GM12878 (cell line): ENCODE measurements around the gene TLR1. TPM values are rescaled to one million over a fixed set of nuclear protein-coding genes. Genes with fewer than 3 reads are reported as not detected.

Experiments used
- BCL11A ChIP-seq: IDR thresholded peaks from 2 replicates; pipeline ENCODE4 v1.6.1; 2011; ENCODE audit warnings: low read depth, low read length
- BRCA1 ChIP-seq: IDR thresholded peaks from 2 replicates; pipeline ENCODE4 v1.6.1; 2011; ENCODE audit warnings: low read depth, low read length, improper control_type of control experiment
- CEBPB ChIP-seq, 2 experiments: fragments of 150-350 bp in 1 of 2; IDR thresholded peaks; 2 replicates each; pipeline ENCODE4 v1.6.1; 2012 to 2014; ENCODE audit warnings: low read depth in 2 of 2, low read length in 2 of 2, borderline replicate concordance in 1 of 2, inconsistent platforms in 1 of 2
- CEBPZ ChIP-seq: fragments of 150-350 bp; IDR thresholded peaks from 2 replicates; pipeline ENCODE4 v1.6.1; 2016; ENCODE audit warnings: low read depth, low read length
- CHD4 ChIP-seq: fragments of 200-600 bp; sonication (generic); IDR thresholded peaks from 2 replicates; pipeline ENCODE4 v1.6.1; 2016; ENCODE audit warnings: mild to moderate bottlenecking
- ETV6 ChIP-seq, 2 experiments: fragments of 450-650 bp in 1 of 2; IDR thresholded peaks in 1 of 2; conservative IDR thresholded peaks in 1 of 2; 2 replicates each; pipeline ENCODE4 v1.6.1; 2014; ENCODE audit warnings: antibody characterized with exemption in 1 of 2, borderline replicate concordance in 1 of 2, low read depth in 1 of 2, mild to moderate bottlenecking in 1 of 2, moderate library complexity in 1 of 2
- JUNB ChIP-seq: IDR thresholded peaks from 2 replicates; pipeline ENCODE4 v1.6.1; 2016; ENCODE audit warnings: antibody characterized with exemption, mild to moderate bottlenecking
- MEF2A ChIP-seq: IDR thresholded peaks from 2 replicates; pipeline ENCODE4 v1.6.1; 2011; ENCODE audit warnings: low read depth, mild to moderate bottlenecking, low read length, moderate library complexity; ENCODE audit not compliant: insufficient read depth
- MYB ChIP-seq: fragments of 150-350 bp; IDR thresholded peaks from 2 replicates; pipeline ENCODE4 v1.6.1; 2014; ENCODE audit warnings: mild to moderate bottlenecking, low read depth, low read length, borderline replicate concordance
- NFYB ChIP-seq: IDR thresholded peaks from 2 replicates; pipeline ENCODE4 v1.6.1; 2011; ENCODE audit warnings: low read depth, mild to moderate bottlenecking, low read length, improper control_type of control experiment, moderate library complexity; ENCODE audit not compliant: insufficient read depth
- NR2F1 ChIP-seq: fragments of 450-650 bp; conservative IDR thresholded peaks from 2 replicates; pipeline ENCODE4 v1.6.1; 2017; ENCODE audit warnings: mild to moderate bottlenecking
- POU2F2 ChIP-seq: IDR thresholded peaks from 3 replicates; pipeline ENCODE4 v1.6.1; 2011; ENCODE audit warnings: low read depth, mild to moderate bottlenecking, low read length, borderline replicate concordance
- RCOR1 ChIP-seq: conservative IDR thresholded peaks from 2 replicates; pipeline ENCODE4 v1.6.1; 2012; ENCODE audit warnings: low read depth, low read length, improper control_type of control experiment
- RELA ChIP-seq: fragments of 450-650 bp; IDR thresholded peaks from 2 replicates; pipeline ENCODE4 v1.8.0; 2014; ENCODE audit warnings: borderline replicate concordance; ENCODE audit not compliant: partially characterized antibody
- RUNX3 ChIP-seq: IDR thresholded peaks from 2 replicates; pipeline ENCODE4 v1.6.1; 2012; ENCODE audit warnings: low read length, inconsistent platforms
- SIX5 ChIP-seq: IDR thresholded peaks from 2 replicates; pipeline ENCODE4 v1.6.1; 2011; ENCODE audit warnings: mild to moderate bottlenecking, low read depth, low read length, moderate library complexity; ENCODE audit not compliant: severe bottlenecking
- SKIL ChIP-seq: fragments of 450-650 bp; IDR thresholded peaks from 2 replicates; pipeline ENCODE4 v1.6.1; 2017; ENCODE audit warnings: mild to moderate bottlenecking, low read depth, inconsistent platforms; ENCODE audit not compliant: poor library complexity, severe bottlenecking
- SREBF1 ChIP-seq: IDR thresholded peaks from 2 replicates; pipeline ENCODE4 v1.6.1; 2012; ENCODE audit warnings: mild to moderate bottlenecking, low read length
- SREBF2 ChIP-seq: IDR thresholded peaks from 2 replicates; pipeline ENCODE4 v1.6.1; 2012; ENCODE audit warnings: mild to moderate bottlenecking, low read length
- SUZ12 ChIP-seq: fragments of 200-600 bp; sonication (generic); IDR thresholded peaks from one replicate; pipeline ENCODE4 v1.6.1; 2018; ENCODE audit warnings: antibody characterized with exemption, mild to moderate bottlenecking; ENCODE audit not compliant: unreplicated experiment
- YY1 ChIP-seq: IDR thresholded peaks from 2 replicates; pipeline ENCODE4 v1.6.1; 2011; ENCODE audit warnings: low read depth, mild to moderate bottlenecking, low read length
- ZNF207 ChIP-seq: fragments of 450-650 bp; IDR thresholded peaks from 2 replicates; pipeline ENCODE4 v1.6.1; 2014; ENCODE audit warnings: antibody characterized with exemption, mild to moderate bottlenecking, borderline replicate concordance
- ZZZ3 ChIP-seq: IDR thresholded peaks from 2 replicates; pipeline ENCODE4 v1.6.1; 2011; ENCODE audit warnings: low read depth; ENCODE audit not compliant: control insufficient read depth, insufficient read length
- polyA plus RNA-seq, 11 experiments: library from polyadenylated mRNA; depleted of rRNA in 4 of 11; unstranded in 6 of 11; stranded (reverse) in 5 of 11; fragments of >200 nt; fragmentation: Nextera tagmentation in 4 of 11; fragmentation: Illumina TruSeq in 1 of 11; extraction: Ambion mirVana in 4 of 11; extraction: Trizol in 1 of 11; gene quantifications; 1 replicate in 1 of 11; 2 replicates in 10 of 11; pipeline versions ENCODE4 v1.2.1 to v1.2.3, GENCODE V29; 2011 to 2016; ENCODE audit warnings: inconsistent platforms in 2 of 11, missing spikeins in 2 of 11, low read depth in 1 of 11
- total RNA-seq, 4 experiments: library from RNA; depleted of rRNA in 3 of 4; stranded (reverse); fragments of >200 nt in 3 of 4; fragmentation: Illumina TruSeq in 1 of 4; extraction: Trizol in 1 of 4; gene quantifications; 2 replicates each; pipeline versions ENCODE4 v1.2.1 to v1.2.3, GENCODE V29; 2013 to 2021
- TF ChIP-seq, protein P1 (sequence below): IDR thresholded peaks from 2 replicates; pipeline ENCODE4 v1.6.1; 2011; ENCODE audit warnings: low read depth, low read length, improper control_type of control experiment, borderline replicate concordance
- TF ChIP-seq, protein P2 (sequence below): IDR thresholded peaks from 2 replicates; pipeline ENCODE4 v1.6.1; 2011; ENCODE audit warnings: low read depth, mild to moderate bottlenecking, low read length, moderate library complexity, borderline replicate concordance; ENCODE audit errors: extremely low read depth

Gene TLR1
- total and polyA plus RNA-seq, 10 of the 15 experiments (the other 5 are each of a cell fraction or from before 2014, with no cell fraction given): 9.3 to 57.1 (median 20.4) TPM

DNA sequence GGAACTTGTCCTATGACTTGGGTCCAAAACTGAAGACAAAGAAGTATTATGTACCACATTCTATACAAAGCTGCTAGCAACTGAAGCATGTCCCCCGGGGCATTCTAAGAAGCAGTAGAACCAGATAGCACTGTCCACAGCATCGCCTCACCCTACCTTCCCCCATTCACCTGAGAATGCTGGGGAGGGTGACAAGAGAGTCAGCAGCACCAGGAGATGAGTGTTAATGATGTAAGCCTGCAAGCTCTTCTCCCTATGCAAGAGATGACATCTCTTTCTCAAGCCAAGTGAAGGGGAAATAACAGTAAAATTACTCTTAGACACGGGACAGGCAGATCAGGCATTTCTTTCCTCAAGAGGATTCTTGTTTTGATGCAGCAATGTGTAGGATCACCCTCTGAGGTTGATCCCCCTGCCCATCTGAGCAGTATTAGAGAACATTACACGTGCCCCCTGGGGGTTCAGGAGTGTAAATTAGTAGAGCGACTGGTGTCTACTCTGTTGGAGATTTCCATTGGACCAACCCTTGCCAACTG lies 13.9 kb upstream of the TLR1 start (continued):
- TF ChIP-seq RCOR1 (no peak; the same call in 1 of the 2 replicates), SREBF2 (no peak), SKIL (peak; percentile 76), ZNF207 (peak; percentile 73; the same call in 1 of the 2 replicates), RELA (peak; percentile 82), MYB (0 out of 2 replicates have a peak, but pooled peaks have one; percentile 84), CHD4 (no peak), ZZZ3 (no peak), SIX5 (no peak), NFYB (no peak), CEBPB (IDR thresholded peaks at IDR 0.05; ENCODE audit: borderline replicate concordance in 1 of 2, low read depth in 2 of 2, low read length in 2 of 2) (no peak), BRCA1 (no peak), RUNX3 (peak; percentile 69; the same call in 1 of the 2 replicates), SUZ12 (no peak), JUNB (peak; percentile 64), MEF2A (peak; percentile 38; the same call in 1 of the 2 replicates), YY1 (0 out of 2 replicates have a peak, but pooled peaks have one; percentile 11), POU2F2 (peak; percentile 62; the same call in 1 of the 3 replicates), NR2F1 (0 out of 2 replicates have a peak, but pooled peaks have one; percentile 32), BCL11A (peak; percentile 77), CEBPZ (no peak), SREBF1 (no peak), ETV6 (conservative IDR thresholded peaks at IDR 0.05 in 1 of 2, IDR thresholded peaks at IDR 0.05 in 1 of 2; ENCODE audit: borderline replicate concordance in 1 of 2, low read depth in 1 of 2) (peak in 1 of 2 experiments; percentile 60; a peak in 1 of 4 replicates)
- TF ChIP-seq, protein P1, sequence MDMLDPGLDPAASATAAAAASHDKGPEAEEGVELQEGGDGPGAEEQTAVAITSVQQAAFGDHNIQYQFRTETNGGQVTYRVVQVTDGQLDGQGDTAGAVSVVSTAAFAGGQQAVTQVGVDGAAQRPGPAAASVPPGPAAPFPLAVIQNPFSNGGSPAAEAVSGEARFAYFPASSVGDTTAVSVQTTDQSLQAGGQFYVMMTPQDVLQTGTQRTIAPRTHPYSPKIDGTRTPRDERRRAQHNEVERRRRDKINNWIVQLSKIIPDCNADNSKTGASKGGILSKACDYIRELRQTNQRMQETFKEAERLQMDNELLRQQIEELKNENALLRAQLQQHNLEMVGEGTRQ: no peak
- TF ChIP-seq, protein P2, sequence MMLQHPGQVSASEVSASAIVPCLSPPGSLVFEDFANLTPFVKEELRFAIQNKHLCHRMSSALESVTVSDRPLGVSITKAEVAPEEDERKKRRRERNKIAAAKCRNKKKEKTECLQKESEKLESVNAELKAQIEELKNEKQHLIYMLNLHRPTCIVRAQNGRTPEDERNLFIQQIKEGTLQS: no peak
